Natural killer cell (primary cell): ENCODE measurements around the gene JSRP1. TPM values are rescaled to one million over a fixed set of nuclear protein-coding genes. Genes with fewer than 3 reads are reported as not detected.

Experiments
- ATAC-seq, 3 donors: fragments of 150-1000 bp in 2 of 3; fragments of 200-7000 bp in 1 of 3; cut with Tn5 transposase; 1 replicate in 1 of 3; 2 replicates in 2 of 3; pipeline ENCODE4 v1.10.0; 2021; ENCODE audit warnings: mild to moderate bottlenecking in 2 of 3, moderate library complexity in 2 of 3
- DNase-seq, 2 donors: peaks; one replicate each; pipeline versions ENCODE4 v3.0.0 to v3.0.0-alpha.2; 2013 to 2021; ENCODE audit warnings: mixed read lengths in 1 of 2
- H3K27ac ChIP-seq: one replicate; pipeline ENCODE4 v1.5.1; 2013; ENCODE audit warnings: mild to moderate bottlenecking, low read length
- H3K27me3 ChIP-seq: one replicate; pipeline ENCODE4 v1.6.1; 2013; ENCODE audit warnings: low read length; ENCODE audit not compliant: control insufficient read depth, insufficient read depth
- H3K36me3 ChIP-seq: one replicate; pipeline ENCODE4 v1.6.1; 2013; ENCODE audit warnings: low read length; ENCODE audit not compliant: control insufficient read depth, insufficient read depth
- H3K4me1 ChIP-seq: one replicate; pipeline ENCODE4 v1.6.1; 2013; ENCODE audit warnings: low read length; ENCODE audit not compliant: control insufficient read depth, insufficient read depth
- H3K4me3 ChIP-seq: one replicate; pipeline ENCODE4 v1.5.1; 2013; ENCODE audit warnings: low read length
- H3K9me3 ChIP-seq: one replicate; pipeline ENCODE4 v1.6.1; 2013; ENCODE audit warnings: low read length; ENCODE audit not compliant: control insufficient read depth, insufficient read depth
- H3K27ac Mint-ChIP-seq, 2 donors: one replicate each; pipeline ENCODE4 v1.8.0; 2022; ENCODE audit warnings: mild to moderate bottlenecking in 2 of 2, mixed read lengths in 2 of 2, moderate library complexity in 1 of 2
- H3K27me3 Mint-ChIP-seq, 2 donors: one replicate each; pipeline ENCODE4 v1.8.0; 2022; ENCODE audit warnings: low read depth in 2 of 2, mixed read lengths in 2 of 2
- H3K36me3 Mint-ChIP-seq: one replicate; pipeline ENCODE4 v1.8.0; 2022; ENCODE audit warnings: mixed read lengths
- H3K4me1 Mint-ChIP-seq, 2 donors: one replicate each; pipeline ENCODE4 v1.8.0; 2022; ENCODE audit warnings: mixed read lengths in 2 of 2
- H3K4me3 Mint-ChIP-seq: one replicate; pipeline ENCODE4 v1.8.0; 2022; ENCODE audit warnings: mild to moderate bottlenecking, moderate library complexity, mixed read lengths
- H3K9me3 Mint-ChIP-seq, 2 donors: one replicate each; pipeline ENCODE4 v1.8.0; 2022; ENCODE audit warnings: mixed read lengths in 2 of 2
- WGBS: methylation state at CpG from one replicate; pipeline ENCODE4 v1.1.7; 2013; ENCODE audit warnings: missing lambda C conversion rate; ENCODE audit not compliant: insufficient coverage; 5-methylcytosine and 5-hydroxymethylcytosine counted together
- intact Hi-C: fragments of 100-400 bp; cut with micrococcal nuclease; formaldehyde crosslinking; loops from one replicate; pipeline ENCODE4 v1.14.2; 2022
- total RNA-seq, 4 donors: library from RNA; stranded (reverse); fragments of 120-200 nt in 1 of 4; gene quantifications; one replicate each; pipeline versions ENCODE4 v1.2.3 to v1.2.4, GENCODE V29; 2013 to 2022
- TF ChIP-seq, protein P1 (sequence below): fragments of 200-600 bp; IDR thresholded peaks from one replicate; pipeline ENCODE4 v1.8.0; 2022; ENCODE audit warnings: antibody characterized with exemption

JSRP1 gene
- total RNA-seq, 3 donors from 2014 or later (not counting 1 experiment from before 2014, with no cell fraction given), result 0.82 to 2.0 TPM; not detected in 1

DNA sequence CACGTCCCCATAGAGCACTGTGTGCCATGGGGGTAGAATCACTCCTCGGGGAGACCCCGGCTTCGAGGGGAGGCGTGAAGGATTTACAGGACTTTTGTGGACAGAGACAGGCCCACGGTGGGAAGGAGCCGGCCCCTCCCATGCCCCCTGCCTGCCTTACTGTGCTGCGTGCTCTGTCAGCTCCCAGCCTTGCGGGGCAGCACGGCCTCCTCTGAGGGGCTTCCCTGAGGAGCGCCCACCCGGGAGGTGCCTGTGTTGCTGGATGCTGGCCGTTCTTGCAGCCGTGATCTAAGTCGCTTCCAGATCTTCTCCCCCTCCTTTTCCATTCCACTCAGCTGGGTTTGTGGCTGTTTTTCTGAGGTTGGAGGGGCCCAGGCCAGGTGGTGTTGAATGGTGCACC lies 49.2 kb downstream of the JSRP1 start:
- peaks cover 40% of the 10 kb centered on the region for H3K36me3 ChIP-seq
- ATAC-seq, result no peak
- H3K27ac ChIP-seq, result no peak overlapping the region
- H3K4me1 ChIP-seq, result peaks cover 3% of the 10 kb centered on the region
- WGBS, result 96% methylated on average over 14 of the region's 15 CpGs
- no peak overlapping the region for H3K4me3 Mint-ChIP-seq
- no peak overlapping the region for H3K27ac Mint-ChIP-seq
- peaks cover 0 to 12% of the 10 kb centered on the region in 2 donors for H3K4me1 Mint-ChIP-seq
- TF ChIP-seq, protein P1, sequence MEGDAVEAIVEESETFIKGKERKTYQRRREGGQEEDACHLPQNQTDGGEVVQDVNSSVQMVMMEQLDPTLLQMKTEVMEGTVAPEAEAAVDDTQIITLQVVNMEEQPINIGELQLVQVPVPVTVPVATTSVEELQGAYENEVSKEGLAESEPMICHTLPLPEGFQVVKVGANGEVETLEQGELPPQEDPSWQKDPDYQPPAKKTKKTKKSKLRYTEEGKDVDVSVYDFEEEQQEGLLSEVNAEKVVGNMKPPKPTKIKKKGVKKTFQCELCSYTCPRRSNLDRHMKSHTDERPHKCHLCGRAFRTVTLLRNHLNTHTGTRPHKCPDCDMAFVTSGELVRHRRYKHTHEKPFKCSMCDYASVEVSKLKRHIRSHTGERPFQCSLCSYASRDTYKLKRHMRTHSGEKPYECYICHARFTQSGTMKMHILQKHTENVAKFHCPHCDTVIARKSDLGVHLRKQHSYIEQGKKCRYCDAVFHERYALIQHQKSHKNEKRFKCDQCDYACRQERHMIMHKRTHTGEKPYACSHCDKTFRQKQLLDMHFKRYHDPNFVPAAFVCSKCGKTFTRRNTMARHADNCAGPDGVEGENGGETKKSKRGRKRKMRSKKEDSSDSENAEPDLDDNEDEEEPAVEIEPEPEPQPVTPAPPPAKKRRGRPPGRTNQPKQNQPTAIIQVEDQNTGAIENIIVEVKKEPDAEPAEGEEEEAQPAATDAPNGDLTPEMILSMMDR, result no peak
- no peaks in the 10 kb centered on the region for H3K27me3 ChIP-seq
- H3K4me3 ChIP-seq, result no peak overlapping the region
- intact Hi-C loops, result no loop called here
- H3K27me3 Mint-ChIP-seq, result no peaks in the 10 kb centered on the region
- no peak for DNase-seq
- H3K9me3 ChIP-seq, result no peaks in the 10 kb centered on the region
- no peaks in the 10 kb centered on the region for H3K36me3 Mint-ChIP-seq
- no peaks in the 10 kb centered on the region for H3K9me3 Mint-ChIP-seq

DNA sequence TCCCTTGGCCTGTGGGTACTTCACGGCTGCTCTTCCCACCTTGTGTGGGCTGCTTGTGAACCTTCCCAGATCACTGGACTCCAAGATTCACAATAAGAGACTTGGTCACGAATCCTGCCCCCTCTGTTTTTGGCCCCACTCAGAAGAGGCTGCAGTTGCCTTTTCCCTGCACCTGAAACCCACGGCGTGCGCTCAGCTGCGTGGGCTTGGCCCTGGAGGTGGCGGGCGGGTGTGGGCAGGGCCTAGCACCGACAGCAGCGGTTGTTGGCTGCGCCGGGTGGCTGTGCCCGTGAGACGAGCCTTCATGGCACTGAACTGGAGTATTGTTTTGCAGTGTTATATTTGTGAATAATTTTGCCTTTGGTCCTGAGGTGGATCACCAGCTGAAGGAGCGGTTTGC lies 53.9 kb downstream of the JSRP1 start:
- H3K4me3 ChIP-seq, result no peak overlapping the region
- Mint-ChIP-seq H3K4me1 (peaks cover 10 to 27% of the 10 kb centered on the region in 2 donors), H3K36me3 (no peaks in the 10 kb centered on the region), H3K4me3 (no peak overlapping the region), H3K9me3 (no peaks in the 10 kb centered on the region), H3K27ac (no peak overlapping the region), H3K27me3 (no peaks in the 10 kb centered on the region)
- peaks cover 20% of the 10 kb centered on the region for H3K36me3 ChIP-seq
- H3K27me3 ChIP-seq, result no peaks in the 10 kb centered on the region
- intact Hi-C loops, result no loop called here
- H3K9me3 ChIP-seq, result no peaks in the 10 kb centered on the region
- TF ChIP-seq, protein P1, result no peak
- H3K27ac ChIP-seq, result no peak overlapping the region
- no peaks in the 10 kb centered on the region for H3K4me1 ChIP-seq
- no peak for ATAC-seq
- DNase-seq, result no peak
- WGBS, result 96% methylated on average over 15 of the region's 15 CpGs

Other genes with a start within 250 kb of the JSRP1 start
- 10 to 100 TPM; 47.6 to 57.0 (median 53.4) TPM for gene BTBD2, start 240.7 kb downstream of the JSRP1 start, total RNA-seq
- 100 to 1,000 TPM; 259 to 389 (median 322) TPM for gene MKNK2, start 205.2 kb downstream of the JSRP1 start, total RNA-seq
- gene MOB3A, start 160.1 kb downstream of the JSRP1 start, total RNA-seq, result 100 to 1,000 TPM; 239 to 314 (median 246) TPM
- 1 to 10 TPM; 3.3 to 7.6 (median 7.1) TPM for gene IZUMO4, start 159.5 kb downstream of the JSRP1 start, total RNA-seq
- 10 to 100 TPM; 74.6 to 93.1 (median 87.5) TPM for gene AP3D1, start 104.9 kb downstream of the JSRP1 start, total RNA-seq
- 10 to 100 TPM; 42.5 to 62.1 (median 54.3) TPM for gene DOT1L, start 92.5 kb downstream of the JSRP1 start, total RNA-seq
- gene PLEKHJ1, start 20.1 kb downstream of the JSRP1 start, total RNA-seq, result 10 to 100 TPM; 36.7 to 45.8 (median 44.7) TPM
- 100 to 1,000 TPM; 143 to 165 (median 147) TPM for gene SF3A2, start 19.6 kb downstream of the JSRP1 start, total RNA-seq
- gene AMH, start 7.1 kb downstream of the JSRP1 start, total RNA-seq, result 1 to 10 TPM in 1 of 3 donors, under 1 TPM in 2; 0.55 to 2.1 (median 0.88) TPM
- gene PEAK3, start 25.8 kb upstream of the JSRP1 start, total RNA-seq, result 1 to 10 TPM; 5.7 to 9.5 (median 8.4) TPM
- 1 to 10 TPM in 1 of 3 donors, under 1 TPM in 2; 0.68 to 1.0 (median 0.84) TPM for gene LINGO3, start 51.7 kb upstream of the JSRP1 start, total RNA-seq
- gene LSM7, start 72.2 kb upstream of the JSRP1 start, total RNA-seq, result 10 to 100 TPM; 52.0 to 80.2 (median 77.4) TPM
- 10 to 100 TPM; 63.2 to 83.8 (median 79.7) TPM for gene SPPL2B, start 72.3 kb upstream of the JSRP1 start, total RNA-seq
- gene TMPRSS9, start 103.8 kb upstream of the JSRP1 start, total RNA-seq, result not detected
- 10 to 100 TPM; 24.7 to 30.4 (median 25.1) TPM for gene TIMM13, start 171.2 kb upstream of the JSRP1 start, total RNA-seq
- gene LMNB2, start 200.5 kb upstream of the JSRP1 start, total RNA-seq, result 10 to 100 TPM; 12.0 to 23.7 (median 19.3) TPM
- 100 to 1,000 TPM; 198 to 247 (median 212) TPM for gene GADD45B, start 219.7 kb upstream of the JSRP1 start, total RNA-seq